Prostate gland (tissue), 2 donors: Measurements from ENCODE around the gene SH3BGRL3.

Experiments
- POLR2A ChIP-seq: fragments of 450-650 bp; IDR thresholded peaks from one replicate; pipeline ENCODE4 v1.6.1; 2016; ENCODE audit warnings: antibody characterized with exemption, mild to moderate bottlenecking
- POLR2AphosphoS5 ChIP-seq: sonication (generic); formaldehyde crosslinking; IDR thresholded peaks from one replicate; pipeline ENCODE4 v1.6.1; 2017; ENCODE audit warnings: antibody characterized with exemption
- TF ChIP-seq, protein P1 (sequence below), 4 experiments: fragments of 200-600 bp in 2 of 4; fragments of 450-650 bp in 2 of 4; sonication (generic) in 2 of 4; IDR thresholded peaks; 1 replicate in 3 of 4; 2 replicates in 1 of 4; pipeline ENCODE4 v1.5.1; 2016 to 2019; ENCODE audit warnings: antibody characterized with exemption in 4 of 4, mild to moderate bottlenecking in 2 of 4, moderate library complexity in 2 of 4

DNA sequence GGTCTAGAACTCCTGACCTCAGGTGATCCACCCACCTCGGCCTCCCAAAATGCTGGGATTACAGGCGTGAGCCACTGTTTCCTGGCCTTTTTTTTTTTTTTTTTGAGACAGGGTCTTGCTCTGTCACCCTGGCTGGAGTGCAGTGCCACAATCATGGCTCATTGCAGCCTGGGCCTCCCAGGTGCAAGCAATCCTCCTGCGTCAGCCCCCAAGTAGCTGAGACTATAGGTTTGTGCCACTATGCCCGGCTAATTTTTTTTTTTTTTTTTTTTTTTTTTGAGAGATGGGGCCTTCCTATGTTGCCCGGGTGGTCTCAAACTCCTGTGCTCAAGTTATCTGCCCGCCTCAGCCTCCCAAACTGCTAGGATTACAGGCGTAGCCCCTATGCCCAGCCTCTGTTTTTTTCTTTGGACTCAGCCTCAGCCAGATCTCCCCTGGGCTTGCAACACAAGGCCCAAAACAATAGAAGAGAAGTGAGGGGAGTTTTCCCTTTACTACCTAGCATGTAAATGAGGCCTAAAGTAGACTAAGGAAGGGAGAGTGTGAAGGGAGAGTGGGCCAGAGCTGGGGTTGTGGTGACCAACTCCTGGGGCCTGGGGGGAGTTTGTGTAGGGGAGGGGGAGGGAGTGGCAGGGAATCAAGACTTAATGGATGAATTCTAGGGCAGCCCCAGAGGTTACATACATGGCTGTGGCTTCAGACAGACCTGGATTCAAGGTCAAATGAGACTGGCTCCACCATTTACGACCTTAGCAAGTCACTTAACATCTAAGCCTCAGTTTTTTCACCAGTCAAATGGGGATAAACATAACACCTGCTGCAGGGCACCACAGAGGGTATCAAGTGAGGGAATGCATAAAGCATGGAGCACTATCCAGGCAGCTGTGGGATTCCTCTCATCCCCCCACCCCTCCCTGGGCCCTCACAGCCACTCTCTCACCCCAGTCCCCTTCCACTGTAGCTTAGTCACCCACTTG is 36.3 kb downstream of the SH3BGRL3 start:
- TF ChIP-seq, protein P1, sequence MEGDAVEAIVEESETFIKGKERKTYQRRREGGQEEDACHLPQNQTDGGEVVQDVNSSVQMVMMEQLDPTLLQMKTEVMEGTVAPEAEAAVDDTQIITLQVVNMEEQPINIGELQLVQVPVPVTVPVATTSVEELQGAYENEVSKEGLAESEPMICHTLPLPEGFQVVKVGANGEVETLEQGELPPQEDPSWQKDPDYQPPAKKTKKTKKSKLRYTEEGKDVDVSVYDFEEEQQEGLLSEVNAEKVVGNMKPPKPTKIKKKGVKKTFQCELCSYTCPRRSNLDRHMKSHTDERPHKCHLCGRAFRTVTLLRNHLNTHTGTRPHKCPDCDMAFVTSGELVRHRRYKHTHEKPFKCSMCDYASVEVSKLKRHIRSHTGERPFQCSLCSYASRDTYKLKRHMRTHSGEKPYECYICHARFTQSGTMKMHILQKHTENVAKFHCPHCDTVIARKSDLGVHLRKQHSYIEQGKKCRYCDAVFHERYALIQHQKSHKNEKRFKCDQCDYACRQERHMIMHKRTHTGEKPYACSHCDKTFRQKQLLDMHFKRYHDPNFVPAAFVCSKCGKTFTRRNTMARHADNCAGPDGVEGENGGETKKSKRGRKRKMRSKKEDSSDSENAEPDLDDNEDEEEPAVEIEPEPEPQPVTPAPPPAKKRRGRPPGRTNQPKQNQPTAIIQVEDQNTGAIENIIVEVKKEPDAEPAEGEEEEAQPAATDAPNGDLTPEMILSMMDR (IDR thresholded peaks at IDR 0.05), result no peak
- TF ChIP-seq POLR2AphosphoS5, result no peak
- TF ChIP-seq POLR2A, result no peak
